ENCODE results near the gene PRR13. TPM values are rescaled to one million over a fixed set of nuclear protein-coding genes. Genes with fewer than 3 reads are reported as not detected.
A peak's percentile ranks its signal among the peaks of the same experiment; 100 is the strongest.

PRR13 gene
- total RNA-seq, 1 donor from 2014 or later: 67.2 TPM

GRCh38 chr12:53492830-53493609 is 51.5 kb downstream of the PRR13 start:
- H3K4me3 Mint-ChIP-seq: peak overlapping the region; percentile 87
- peak; percentile 97 for DNase-seq (ENCODE audit: low spot score)
- Histone ChIP-seq H2AFZ (replicated peaks) (no peak overlapping the region), H3F3A (ENCODE audit: low read depth) (peaks cover 52% of the 10 kb centered on the region), H3K4me1 (peaks cover 51% of the 10 kb centered on the region), H3K4me2 (peak overlapping the region; percentile 78), H4K20me1 (ENCODE audit: low read depth) (peaks cover 10% of the 10 kb centered on the region), H3K4me3 (peak overlapping the region; percentile 48), H3K79me2 (ENCODE audit: low read depth) (peaks cover 84% of the 10 kb centered on the region), H3K9me3 (ENCODE audit: low read depth) (no peaks in the 10 kb centered on the region), H3K9ac (no peak overlapping the region), H3K27ac (peak overlapping the region; percentile 79), H3K36me3 (no peaks in the 10 kb centered on the region), H3K27me3 (no peaks in the 10 kb centered on the region)
- H3K27ac Mint-ChIP-seq: peak overlapping the region; percentile 67
- TF ChIP-seq EZH2 (IDR thresholded peaks at IDR 0.05) (no peak), CTCF (IDR thresholded peaks at IDR 0.05) (no peak), EZH2phosphoT487 (IDR thresholded peaks at IDR 0.05) (no peak)
- H3K4me1 Mint-ChIP-seq: peaks cover 55% of the 10 kb centered on the region
- peaks cover 9% of the 10 kb centered on the region for H3K36me3 Mint-ChIP-seq
- H3K27me3 Mint-ChIP-seq (ENCODE audit: insufficient read depth, low read depth): peaks cover 2% of the 10 kb centered on the region
- no peaks in the 10 kb centered on the region for H3K9me3 Mint-ChIP-seq

- Histone ChIP-seq H3K36me3 (no peaks in the 10 kb centered on the region), H3K9ac (no peak overlapping the region), H3K4me1 (peaks cover 56% of the 10 kb centered on the region), H3K9me3 (ENCODE audit: low read depth) (no peaks in the 10 kb centered on the region), H3K27me3 (no peaks in the 10 kb centered on the region), H3K27ac (peak overlapping the region; percentile 31), H3F3A (ENCODE audit: low read depth) (peaks cover 59% of the 10 kb centered on the region), H2AFZ (replicated peaks) (no peak overlapping the region), H4K20me1 (ENCODE audit: low read depth) (peaks cover 10% of the 10 kb centered on the region), H3K4me2 (peak overlapping the region; percentile 78), H3K4me3 (peak overlapping the region; percentile 48), H3K79me2 (ENCODE audit: low read depth) (peaks cover 82% of the 10 kb centered on the region)
- H3K36me3 Mint-ChIP-seq: peaks cover 9% of the 10 kb centered on the region
- H3K4me1 Mint-ChIP-seq: peaks cover 62% of the 10 kb centered on the region
- H3K4me3 Mint-ChIP-seq: peak overlapping the region; percentile 87
- TF ChIP-seq CTCF (IDR thresholded peaks at IDR 0.05) (no peak), EZH2phosphoT487 (IDR thresholded peaks at IDR 0.05) (no peak), EZH2 (IDR thresholded peaks at IDR 0.05) (no peak)
- peak; percentile 51 for DNase-seq (ENCODE audit: low spot score)
- peaks cover 7% of the 10 kb centered on the region for H3K27me3 Mint-ChIP-seq (ENCODE audit: insufficient read depth, low read depth)
- no peaks in the 10 kb centered on the region for H3K9me3 Mint-ChIP-seq
- peak overlapping the region; percentile 67 for H3K27ac Mint-ChIP-seq
Measured at GRCh38 chr12:53493610-53494391, 52.3 kb downstream of the PRR13 start.

Other genes starting within 250 kb of the PRR13 start
- gene ITGB7, start 234.5 kb upstream of the PRR13 start, total RNA-seq (ENCODE audit: low replicate concordance): 0.43 TPM in 1 of 2 replicates, not detected in the other
- gene RARG, start 209.5 kb upstream of the PRR13 start, total RNA-seq (ENCODE audit: low replicate concordance): 17.0 and 30.9 TPM in 2 replicates
- gene ESPL1, start 173.4 kb upstream of the PRR13 start, total RNA-seq (ENCODE audit: low replicate concordance): 34.3 and 54.0 TPM in 2 replicates
- 425 and 443 TPM in 2 replicates for gene PFDN5, start 146.2 kb upstream of the PRR13 start, total RNA-seq (ENCODE audit: low replicate concordance)
- 48.8 and 55.7 TPM in 2 replicates for gene MYG1, start 142.0 kb upstream of the PRR13 start, total RNA-seq (ENCODE audit: low replicate concordance)
- 51.0 and 105 TPM in 2 replicates for gene AAAS, start 120.1 kb upstream of the PRR13 start, total RNA-seq (ENCODE audit: low replicate concordance)
- gene SP7, start 105.4 kb upstream of the PRR13 start, total RNA-seq (ENCODE audit: low replicate concordance): 0.74 and 0.90 TPM in 2 replicates
- 67.8 and 71.0 TPM in 2 replicates for gene SP1, start 61.6 kb upstream of the PRR13 start, total RNA-seq (ENCODE audit: low replicate concordance)
- 0.34 TPM in 1 of 2 replicates, not detected in the other for gene AMHR2, start 17.9 kb upstream of the PRR13 start, total RNA-seq (ENCODE audit: low replicate concordance)
- 403 and 435 TPM in 2 replicates for gene PCBP2, start 10.4 kb downstream of the PRR13 start, total RNA-seq (ENCODE audit: low replicate concordance)
- 17.2 and 24.5 TPM in 2 replicates for gene MAP3K12, start 57.7 kb downstream of the PRR13 start, total RNA-seq (ENCODE audit: low replicate concordance)
- 32.4 and 72.4 TPM in 2 replicates for gene TARBP2, start 59.5 kb downstream of the PRR13 start, total RNA-seq (ENCODE audit: low replicate concordance)
- not detected in 2 replicates for gene NPFF, start 65.8 kb downstream of the PRR13 start, total RNA-seq (ENCODE audit: low replicate concordance)
- gene ATF7, start 184.6 kb downstream of the PRR13 start, total RNA-seq (ENCODE audit: low replicate concordance): 12.7 and 15.9 TPM in 2 replicates
- gene ATP5MC2, start 234.3 kb downstream of the PRR13 start, total RNA-seq (ENCODE audit: low replicate concordance): 461 and 715 TPM in 2 replicates

Measured in neural progenitor cell (in vitro differentiated cells).